ENCODE results near the gene GP1BB. TPM values are rescaled to one million over a fixed set of nuclear protein-coding genes. Genes with fewer than 3 reads are reported as not detected.

Gene GP1BB
- total and polyA plus RNA-seq, 10 of the 15 experiments (the other 5 are each of a cell fraction or from before 2014, with no cell fraction given): 0.05 to 0.28 (median 0.28) TPM; not detected in 7

DNA sequence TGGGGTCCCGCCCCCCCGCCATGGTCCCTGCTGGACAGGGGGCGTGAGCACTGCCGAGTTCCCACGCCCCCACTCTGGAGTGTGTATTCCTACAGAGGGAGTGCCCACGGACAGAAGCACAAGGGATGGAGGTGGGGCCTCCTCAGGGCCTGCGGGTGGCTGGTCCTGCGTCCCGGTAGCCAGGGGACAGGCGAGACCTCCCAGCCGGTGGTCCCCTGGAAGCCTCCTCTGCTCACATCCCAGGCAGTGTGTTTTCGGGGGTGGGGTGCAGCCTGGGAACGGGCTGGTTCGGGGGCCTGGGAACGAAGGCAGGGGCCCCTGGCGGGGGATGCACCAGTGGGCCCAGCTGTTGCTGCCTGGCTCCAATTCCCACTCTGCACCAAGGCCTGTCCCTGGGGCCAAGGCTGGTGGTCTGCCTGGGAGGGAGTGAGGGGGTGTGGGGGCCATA lies 16.1 kb downstream of the GP1BB start:
- FAIRE-seq (no peak), DNase-seq (ENCODE audit: low read depth, low spot score) (no peak), ATAC-seq (no peak)
- no peaks in the 10 kb centered on the region for H3K79me2 ChIP-seq (ENCODE audit: control insufficient read depth, insufficient read depth, low read length)
- 26% methylated on average over 13 of the region's 16 CpGs for WGBS (ENCODE audit: insufficient coverage, insufficient replicate concordance, low lambda C conversion rate, missing lambda C conversion rate)
- intact Hi-C loops (cut with micrococcal nuclease; ENCODE audit: unreplicated experiment): no loop called here
- RAD21 ChIA-PET (ENCODE audit: unreplicated experiment): no interaction called here
- CTCF ChIA-PET: interaction anchor here (1.4 kb wide), 1 partner anchor 9 kb away, joined by 3 read pairs; no protein-coding TSS in a partner anchor
- TF ChIP-seq CHD1 (IDR thresholded peaks at IDR 0.05; ENCODE audit: low read depth, low read length): no peak
- no peak for TF ChIP-seq SREBF2 (IDR thresholded peaks at IDR 0.05; ENCODE audit: low read length)
- no peak for TF ChIP-seq HCFC1 (IDR thresholded peaks at IDR 0.05; ENCODE audit: low read length)
- TF ChIP-seq RELA (IDR thresholded peaks at IDR 0.05; ENCODE audit: borderline replicate concordance, partially characterized antibody): no peak
- TF ChIP-seq FOXK2 (IDR thresholded peaks at IDR 0.05): no peak
- no peak for TF ChIP-seq WRNIP1 (IDR thresholded peaks at IDR 0.05; ENCODE audit: borderline replicate concordance, low read depth, low read length)
- TF ChIP-seq STAT1 (conservative IDR thresholded peaks at IDR 0.05): no peak
- no peak for TF ChIP-seq POU2F2 (IDR thresholded peaks at IDR 0.05; ENCODE audit: borderline replicate concordance, low read depth, low read length)
- TF ChIP-seq, protein P1, sequence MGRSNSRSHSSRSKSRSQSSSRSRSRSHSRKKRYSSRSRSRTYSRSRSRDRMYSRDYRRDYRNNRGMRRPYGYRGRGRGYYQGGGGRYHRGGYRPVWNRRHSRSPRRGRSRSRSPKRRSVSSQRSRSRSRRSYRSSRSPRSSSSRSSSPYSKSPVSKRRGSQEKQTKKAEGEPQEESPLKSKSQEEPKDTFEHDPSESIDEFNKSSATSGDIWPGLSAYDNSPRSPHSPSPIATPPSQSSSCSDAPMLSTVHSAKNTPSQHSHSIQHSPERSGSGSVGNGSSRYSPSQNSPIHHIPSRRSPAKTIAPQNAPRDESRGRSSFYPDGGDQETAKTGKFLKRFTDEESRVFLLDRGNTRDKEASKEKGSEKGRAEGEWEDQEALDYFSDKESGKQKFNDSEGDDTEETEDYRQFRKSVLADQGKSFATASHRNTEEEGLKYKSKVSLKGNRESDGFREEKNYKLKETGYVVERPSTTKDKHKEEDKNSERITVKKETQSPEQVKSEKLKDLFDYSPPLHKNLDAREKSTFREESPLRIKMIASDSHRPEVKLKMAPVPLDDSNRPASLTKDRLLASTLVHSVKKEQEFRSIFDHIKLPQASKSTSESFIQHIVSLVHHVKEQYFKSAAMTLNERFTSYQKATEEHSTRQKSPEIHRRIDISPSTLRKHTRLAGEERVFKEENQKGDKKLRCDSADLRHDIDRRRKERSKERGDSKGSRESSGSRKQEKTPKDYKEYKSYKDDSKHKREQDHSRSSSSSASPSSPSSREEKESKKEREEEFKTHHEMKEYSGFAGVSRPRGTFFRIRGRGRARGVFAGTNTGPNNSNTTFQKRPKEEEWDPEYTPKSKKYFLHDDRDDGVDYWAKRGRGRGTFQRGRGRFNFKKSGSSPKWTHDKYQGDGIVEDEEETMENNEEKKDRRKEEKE (IDR thresholded peaks at IDR 0.05): no peak
- TF ChIP-seq, protein P2, sequence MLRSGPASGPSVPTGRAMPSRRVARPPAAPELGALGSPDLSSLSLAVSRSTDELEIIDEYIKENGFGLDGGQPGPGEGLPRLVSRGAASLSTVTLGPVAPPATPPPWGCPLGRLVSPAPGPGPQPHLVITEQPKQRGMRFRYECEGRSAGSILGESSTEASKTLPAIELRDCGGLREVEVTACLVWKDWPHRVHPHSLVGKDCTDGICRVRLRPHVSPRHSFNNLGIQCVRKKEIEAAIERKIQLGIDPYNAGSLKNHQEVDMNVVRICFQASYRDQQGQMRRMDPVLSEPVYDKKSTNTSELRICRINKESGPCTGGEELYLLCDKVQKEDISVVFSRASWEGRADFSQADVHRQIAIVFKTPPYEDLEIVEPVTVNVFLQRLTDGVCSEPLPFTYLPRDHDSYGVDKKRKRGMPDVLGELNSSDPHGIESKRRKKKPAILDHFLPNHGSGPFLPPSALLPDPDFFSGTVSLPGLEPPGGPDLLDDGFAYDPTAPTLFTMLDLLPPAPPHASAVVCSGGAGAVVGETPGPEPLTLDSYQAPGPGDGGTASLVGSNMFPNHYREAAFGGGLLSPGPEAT (IDR thresholded peaks at IDR 0.05; ENCODE audit: low read depth): no peak
- no peak for TF ChIP-seq MYB (IDR thresholded peaks at IDR 0.05; ENCODE audit: borderline replicate concordance, low read depth, low read length)
- no peak for TF ChIP-seq SREBF1 (IDR thresholded peaks at IDR 0.05; ENCODE audit: low read length)
- TF ChIP-seq, protein P3, sequence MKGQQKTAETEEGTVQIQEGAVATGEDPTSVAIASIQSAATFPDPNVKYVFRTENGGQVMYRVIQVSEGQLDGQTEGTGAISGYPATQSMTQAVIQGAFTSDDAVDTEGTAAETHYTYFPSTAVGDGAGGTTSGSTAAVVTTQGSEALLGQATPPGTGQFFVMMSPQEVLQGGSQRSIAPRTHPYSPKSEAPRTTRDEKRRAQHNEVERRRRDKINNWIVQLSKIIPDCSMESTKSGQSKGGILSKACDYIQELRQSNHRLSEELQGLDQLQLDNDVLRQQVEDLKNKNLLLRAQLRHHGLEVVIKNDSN (IDR thresholded peaks at IDR 0.05; ENCODE audit: borderline replicate concordance, extremely low read length, insufficient read depth, low read depth, low read length): no peak
- no peak for TF ChIP-seq IKZF1 (conservative IDR thresholded peaks at IDR 0.05)
- no peak for TF ChIP-seq YBX1 (IDR thresholded peaks at IDR 0.05)
- TF ChIP-seq NFXL1 (IDR thresholded peaks at IDR 0.05; ENCODE audit: borderline replicate concordance): no peak
- no peak for TF ChIP-seq CHD2 (IDR thresholded peaks at IDR 0.05; ENCODE audit: borderline replicate concordance, low read depth, low read length)
- TF ChIP-seq, protein P4, sequence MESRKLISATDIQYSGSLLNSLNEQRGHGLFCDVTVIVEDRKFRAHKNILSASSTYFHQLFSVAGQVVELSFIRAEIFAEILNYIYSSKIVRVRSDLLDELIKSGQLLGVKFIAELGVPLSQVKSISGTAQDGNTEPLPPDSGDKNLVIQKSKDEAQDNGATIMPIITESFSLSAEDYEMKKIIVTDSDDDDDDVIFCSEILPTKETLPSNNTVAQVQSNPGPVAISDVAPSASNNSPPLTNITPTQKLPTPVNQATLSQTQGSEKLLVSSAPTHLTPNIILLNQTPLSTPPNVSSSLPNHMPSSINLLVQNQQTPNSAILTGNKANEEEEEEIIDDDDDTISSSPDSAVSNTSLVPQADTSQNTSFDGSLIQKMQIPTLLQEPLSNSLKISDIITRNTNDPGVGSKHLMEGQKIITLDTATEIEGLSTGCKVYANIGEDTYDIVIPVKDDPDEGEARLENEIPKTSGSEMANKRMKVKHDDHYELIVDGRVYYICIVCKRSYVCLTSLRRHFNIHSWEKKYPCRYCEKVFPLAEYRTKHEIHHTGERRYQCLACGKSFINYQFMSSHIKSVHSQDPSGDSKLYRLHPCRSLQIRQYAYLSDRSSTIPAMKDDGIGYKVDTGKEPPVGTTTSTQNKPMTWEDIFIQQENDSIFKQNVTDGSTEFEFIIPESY (IDR thresholded peaks at IDR 0.05): no peak
- TF ChIP-seq MYC (IDR thresholded peaks at IDR 0.05; ENCODE audit: insufficient read depth, insufficient read length, insufficient replicate concordance, low read length, severe bottlenecking): no peak
- no peak overlapping the region for H3K4me2 ChIP-seq (ENCODE audit: control insufficient read depth, insufficient read depth)
- H4K20me1 ChIP-seq (ENCODE audit: control insufficient read depth, insufficient read depth): no peaks in the 10 kb centered on the region; the same call in 1 of the 2 replicates
- POLR2A ChIA-PET: no interaction called here
- in situ Hi-C loops (cut with MboI): no loop called here
- H2AFZ ChIP-seq (ENCODE audit: control insufficient read depth, low read depth, low read length): no peak overlapping the region
- H3K27me3 ChIP-seq (replicated peaks in 1 of 2; ENCODE audit: control insufficient read depth in 2 of 2, insufficient read depth in 2 of 2, low read length in 1 of 2): no peaks in the 10 kb centered on the region
- no peak overlapping the region for H3K27ac ChIP-seq (ENCODE audit: control insufficient read depth, insufficient read depth)
- SMC1A ChIA-PET (ENCODE audit: uncharacterized antibody, unreplicated experiment): no interaction called here
- no peak overlapping the region for H3K9ac ChIP-seq (ENCODE audit: control insufficient read depth, insufficient read depth, low read length)
- no peak overlapping the region for H3K4me3 ChIP-seq
- no peaks in the 10 kb centered on the region for H3K4me1 ChIP-seq (ENCODE audit: control insufficient read depth, insufficient read depth, low read length)
- no peaks in the 10 kb centered on the region for H3K9me3 ChIP-seq (replicated peaks; ENCODE audit: control insufficient read depth, insufficient read depth, low read length)
- BruUV-seq (replicated peaks): no TSS peak
- H3K36me3 ChIP-seq (ENCODE audit: control insufficient read depth in 2 of 2, insufficient read depth in 2 of 2, low read length in 1 of 2): no peaks in the 10 kb centered on the region
